ENCODE results near the gene KDM3A.

KDM3A gene

GRCh38 chr2:86498468-86499260, 57.5 kb downstream of the KDM3A start:
- TF ChIP-seq CTCF (IDR thresholded peaks at IDR 0.05; ENCODE audit: insufficient read depth, missing control alignments): no peak
- DNase-seq (ENCODE audit: insufficient read length, low spot score): no peak
- FAIRE-seq: no peak

- FAIRE-seq (no peak), DNase-seq (ENCODE audit: insufficient read length, low spot score) (no peak)
- no peak for TF ChIP-seq CTCF (IDR thresholded peaks at IDR 0.05; ENCODE audit: insufficient read depth, missing control alignments)
Measured at GRCh38 chr2:86499326-86499725, 58.2 kb downstream of the KDM3A start.

GRCh38 chr2:86500325-86501083, 59.3 kb downstream of the KDM3A start:
- FAIRE-seq (no peak), DNase-seq (ENCODE audit: insufficient read length, low spot score) (no peak)
- TF ChIP-seq CTCF (IDR thresholded peaks at IDR 0.05; ENCODE audit: insufficient read depth, missing control alignments): no peak

- TF ChIP-seq CTCF (IDR thresholded peaks at IDR 0.05; ENCODE audit: insufficient read depth, missing control alignments): no peak
- no peak for DNase-seq (ENCODE audit: insufficient read length, low spot score)
- FAIRE-seq: no peak
Measured at GRCh38 chr2:86507600-86507999, 66.4 kb downstream of the KDM3A start.

GRCh38 chr2:86510436-86510933, 69.3 kb downstream of the KDM3A start:
- no peak for TF ChIP-seq CTCF (IDR thresholded peaks at IDR 0.05; ENCODE audit: insufficient read depth, missing control alignments)
- DNase-seq (ENCODE audit: insufficient read length, low spot score): no peak

GRCh38 chr2:86512034-86512433, 70.9 kb downstream of the KDM3A start:
- TF ChIP-seq CTCF (IDR thresholded peaks at IDR 0.05; ENCODE audit: insufficient read depth, missing control alignments): no peak
- no peak for FAIRE-seq
- no peak for DNase-seq (ENCODE audit: insufficient read length, low spot score)

More at GRCh38 chr2:86510436-86510933, 69.3 kb downstream of the KDM3A start:
- FAIRE-seq: no peak

Data from D721Med (cell line).